ENCODE measurements around the gene GXYLT1. TPM values are rescaled to one million over a fixed set of nuclear protein-coding genes. Genes with fewer than 3 reads are reported as not detected.

Gene GXYLT1
- total and polyA plus RNA-seq, 2 experiments from 2014 or later = 3.9 to 13.4 TPM

DNA sequence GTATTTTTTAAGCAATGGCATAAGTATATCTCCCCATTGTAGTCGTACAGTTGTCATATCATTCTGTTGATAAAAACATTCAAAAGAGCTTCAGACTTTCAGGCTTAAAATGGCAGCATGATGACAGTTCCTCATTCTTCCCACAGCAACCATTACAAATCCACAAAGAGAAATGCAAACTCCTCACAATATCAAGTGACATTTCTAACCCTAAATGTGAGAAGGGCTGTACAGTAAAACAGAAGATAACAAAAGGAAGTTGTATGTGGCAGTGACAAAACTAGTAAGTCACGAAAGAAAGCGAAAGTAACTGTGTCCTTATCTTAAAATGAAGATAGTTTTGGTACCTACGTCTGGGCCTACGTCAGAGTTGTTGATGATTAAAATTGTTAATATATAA lies 46.7 kb downstream of the GXYLT1 start:
- Mint-ChIP-seq H3K27ac (no peak overlapping the region), H3K4me3 (no peak overlapping the region), H3K9me3 (no peaks in the 10 kb centered on the region), H3K27me3 (ENCODE audit: insufficient read depth, low read depth, poor library complexity) (no peaks in the 10 kb centered on the region), H3K4me1 (no peaks in the 10 kb centered on the region), H3K36me3 (ENCODE audit: low read depth) (no peaks in the 10 kb centered on the region)
- Histone ChIP-seq H3K27me3 (ENCODE audit: insufficient read depth) (no peaks in the 10 kb centered on the region), H3K9me2 (ENCODE audit: insufficient read depth) (no peaks in the 10 kb centered on the region), H3F3A (replicated peaks; ENCODE audit: low read depth) (no peaks in the 10 kb centered on the region), H3K4me2 (no peak overlapping the region), H3K4me3 (no peak overlapping the region), H2AFZ (no peak overlapping the region), H3K4me1 (ENCODE audit: insufficient read depth) (no peaks in the 10 kb centered on the region), H3K27ac (ENCODE audit: low read depth) (no peak overlapping the region), H3K79me2 (replicated peaks; ENCODE audit: insufficient read depth) (no peaks in the 10 kb centered on the region), H4K20me1 (replicated peaks; ENCODE audit: insufficient read depth) (no peaks in the 10 kb centered on the region), H3K36me3 (ENCODE audit: insufficient read depth) (no peaks in the 10 kb centered on the region)
- ATAC-seq = no peak
- TF ChIP-seq POLR2AphosphoS5 (IDR thresholded peaks at IDR 0.05; ENCODE audit: low read depth) (no peak), ZNF331 (CRISPR knock-in tag; IDR thresholded peaks at IDR 0.05; ENCODE audit: low read depth) (no peak)
- no peak for DNase-seq (ENCODE audit: low spot score)

DNA sequence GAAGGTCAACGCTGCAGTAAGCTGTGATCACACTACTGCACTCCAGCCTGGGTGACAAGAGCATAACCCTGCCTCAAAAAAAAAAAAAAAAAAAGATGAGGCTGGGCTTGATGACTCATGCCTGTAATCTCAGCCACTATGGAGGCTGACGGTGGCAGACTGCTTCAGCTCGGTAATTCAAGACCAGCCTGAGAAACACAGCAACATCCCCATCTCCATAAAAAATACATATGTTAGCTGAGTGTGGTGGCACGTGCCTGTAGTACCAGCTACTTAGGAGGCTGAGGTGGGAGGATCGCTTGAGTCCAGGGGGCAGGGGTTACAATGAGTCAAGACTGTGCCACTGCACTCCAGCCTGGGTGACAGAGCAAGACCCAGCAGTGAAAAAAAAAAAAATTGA lies 50.4 kb downstream of the GXYLT1 start:
- Mint-ChIP-seq H3K4me3 (no peak overlapping the region), H3K27ac (no peak overlapping the region)

More for the DNA sequence above, 50.4 kb downstream of the GXYLT1 start:
- no peak for ATAC-seq
- Histone ChIP-seq H2AFZ (no peak overlapping the region), H3K9me2 (ENCODE audit: insufficient read depth) (no peaks in the 10 kb centered on the region), H3K4me2 (no peak overlapping the region), H3K4me1 (ENCODE audit: insufficient read depth) (no peaks in the 10 kb centered on the region), H3K27me3 (ENCODE audit: insufficient read depth) (no peaks in the 10 kb centered on the region), H3K27ac (ENCODE audit: low read depth) (no peak overlapping the region), H3K4me3 (no peak overlapping the region), H3K79me2 (replicated peaks; ENCODE audit: insufficient read depth) (no peaks in the 10 kb centered on the region), H3F3A (replicated peaks; ENCODE audit: low read depth) (no peaks in the 10 kb centered on the region), H4K20me1 (replicated peaks; ENCODE audit: insufficient read depth) (no peaks in the 10 kb centered on the region), H3K36me3 (ENCODE audit: insufficient read depth) (no peaks in the 10 kb centered on the region)
- no peak for DNase-seq (ENCODE audit: low spot score)
- Mint-ChIP-seq H3K9me3 (no peaks in the 10 kb centered on the region), H3K36me3 (ENCODE audit: low read depth) (no peaks in the 10 kb centered on the region), H3K4me1 (peaks cover 13% of the 10 kb centered on the region; the same call in 2 of the 3 replicates), H3K27me3 (ENCODE audit: insufficient read depth, low read depth, poor library complexity) (no peaks in the 10 kb centered on the region)
- TF ChIP-seq ZNF114 (CRISPR knock-in tag; IDR thresholded peaks at IDR 0.05) (no peak), EZH2phosphoT487 (IDR thresholded peaks at IDR 0.05; ENCODE audit: unreplicated experiment) (no peak), ZNF331 (CRISPR knock-in tag; IDR thresholded peaks at IDR 0.05; ENCODE audit: low read depth) (no peak)
- TF ChIP-seq, protein P1, sequence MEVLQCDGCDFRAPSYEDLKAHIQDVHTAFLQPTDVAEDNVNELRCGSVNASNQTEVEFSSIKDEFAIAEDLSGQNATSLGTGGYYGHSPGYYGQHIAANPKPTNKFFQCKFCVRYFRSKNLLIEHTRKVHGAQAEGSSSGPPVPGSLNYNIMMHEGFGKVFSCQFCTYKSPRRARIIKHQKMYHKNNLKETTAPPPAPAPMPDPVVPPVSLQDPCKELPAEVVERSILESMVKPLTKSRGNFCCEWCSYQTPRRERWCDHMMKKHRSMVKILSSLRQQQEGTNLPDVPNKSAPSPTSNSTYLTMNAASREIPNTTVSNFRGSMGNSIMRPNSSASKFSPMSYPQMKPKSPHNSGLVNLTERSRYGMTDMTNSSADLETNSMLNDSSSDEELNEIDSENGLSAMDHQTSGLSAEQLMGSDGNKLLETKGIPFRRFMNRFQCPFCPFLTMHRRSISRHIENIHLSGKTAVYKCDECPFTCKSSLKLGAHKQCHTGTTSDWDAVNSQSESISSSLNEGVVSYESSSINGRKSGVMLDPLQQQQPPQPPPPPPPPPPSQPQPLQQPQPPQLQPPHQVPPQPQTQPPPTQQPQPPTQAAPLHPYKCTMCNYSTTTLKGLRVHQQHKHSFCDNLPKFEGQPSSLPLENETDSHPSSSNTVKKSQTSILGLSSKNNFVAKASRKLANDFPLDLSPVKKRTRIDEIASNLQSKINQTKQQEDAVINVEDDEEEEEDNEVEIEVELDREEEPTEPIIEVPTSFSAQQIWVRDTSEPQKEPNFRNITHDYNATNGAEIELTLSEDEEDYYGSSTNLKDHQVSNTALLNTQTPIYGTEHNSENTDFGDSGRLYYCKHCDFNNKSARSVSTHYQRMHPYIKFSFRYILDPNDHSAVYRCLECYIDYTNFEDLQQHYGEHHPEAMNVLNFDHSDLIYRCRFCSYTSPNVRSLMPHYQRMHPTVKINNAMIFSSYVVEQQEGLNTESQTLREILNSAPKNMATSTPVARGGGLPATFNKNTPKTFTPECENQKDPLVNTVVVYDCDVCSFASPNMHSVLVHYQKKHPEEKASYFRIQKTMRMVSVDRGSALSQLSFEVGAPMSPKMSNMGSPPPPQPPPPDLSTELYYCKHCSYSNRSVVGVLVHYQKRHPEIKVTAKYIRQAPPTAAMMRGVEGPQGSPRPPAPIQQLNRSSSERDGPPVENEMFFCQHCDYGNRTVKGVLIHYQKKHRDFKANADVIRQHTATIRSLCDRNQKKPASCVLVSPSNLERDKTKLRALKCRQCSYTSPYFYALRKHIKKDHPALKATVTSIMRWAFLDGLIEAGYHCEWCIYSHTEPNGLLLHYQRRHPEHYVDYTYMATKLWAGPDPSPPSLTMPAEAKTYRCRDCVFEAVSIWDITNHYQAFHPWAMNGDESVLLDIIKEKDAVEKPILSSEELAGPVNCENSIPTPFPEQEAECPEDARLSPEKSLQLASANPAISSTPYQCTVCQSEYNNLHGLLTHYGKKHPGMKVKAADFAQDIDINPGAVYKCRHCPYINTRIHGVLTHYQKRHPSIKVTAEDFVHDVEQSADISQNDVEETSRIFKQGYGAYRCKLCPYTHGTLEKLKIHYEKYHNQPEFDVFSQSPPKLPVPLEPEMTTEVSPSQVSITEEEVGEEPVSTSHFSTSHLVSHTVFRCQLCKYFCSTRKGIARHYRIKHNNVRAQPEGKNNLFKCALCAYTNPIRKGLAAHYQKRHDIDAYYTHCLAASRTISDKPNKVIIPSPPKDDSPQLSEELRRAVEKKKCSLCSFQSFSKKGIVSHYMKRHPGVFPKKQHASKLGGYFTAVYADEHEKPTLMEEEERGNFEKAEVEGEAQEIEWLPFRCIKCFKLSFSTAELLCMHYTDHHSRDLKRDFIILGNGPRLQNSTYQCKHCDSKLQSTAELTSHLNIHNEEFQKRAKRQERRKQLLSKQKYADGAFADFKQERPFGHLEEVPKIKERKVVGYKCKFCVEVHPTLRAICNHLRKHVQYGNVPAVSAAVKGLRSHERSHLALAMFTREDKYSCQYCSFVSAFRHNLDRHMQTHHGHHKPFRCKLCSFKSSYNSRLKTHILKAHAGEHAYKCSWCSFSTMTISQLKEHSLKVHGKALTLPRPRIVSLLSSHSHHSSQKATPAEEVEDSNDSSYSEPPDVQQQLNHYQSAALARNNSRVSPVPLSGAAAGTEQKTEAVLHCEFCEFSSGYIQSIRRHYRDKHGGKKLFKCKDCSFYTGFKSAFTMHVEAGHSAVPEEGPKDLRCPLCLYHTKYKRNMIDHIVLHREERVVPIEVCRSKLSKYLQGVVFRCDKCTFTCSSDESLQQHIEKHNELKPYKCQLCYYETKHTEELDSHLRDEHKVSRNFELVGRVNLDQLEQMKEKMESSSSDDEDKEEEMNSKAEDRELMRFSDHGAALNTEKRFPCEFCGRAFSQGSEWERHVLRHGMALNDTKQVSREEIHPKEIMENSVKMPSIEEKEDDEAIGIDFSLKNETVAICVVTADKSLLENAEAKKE (CRISPR knock-in tag; IDR thresholded peaks at IDR 0.05) = no peak
- TF ChIP-seq, protein P2, sequence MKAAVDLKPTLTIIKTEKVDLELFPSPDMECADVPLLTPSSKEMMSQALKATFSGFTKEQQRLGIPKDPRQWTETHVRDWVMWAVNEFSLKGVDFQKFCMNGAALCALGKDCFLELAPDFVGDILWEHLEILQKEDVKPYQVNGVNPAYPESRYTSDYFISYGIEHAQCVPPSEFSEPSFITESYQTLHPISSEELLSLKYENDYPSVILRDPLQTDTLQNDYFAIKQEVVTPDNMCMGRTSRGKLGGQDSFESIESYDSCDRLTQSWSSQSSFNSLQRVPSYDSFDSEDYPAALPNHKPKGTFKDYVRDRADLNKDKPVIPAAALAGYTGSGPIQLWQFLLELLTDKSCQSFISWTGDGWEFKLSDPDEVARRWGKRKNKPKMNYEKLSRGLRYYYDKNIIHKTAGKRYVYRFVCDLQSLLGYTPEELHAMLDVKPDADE (IDR thresholded peaks at IDR 0.05) = no peak
